Endothelial cell of umbilical vein (primary cell): ENCODE results near the gene KCNH8. TPM values are rescaled to one million over a fixed set of nuclear protein-coding genes. Genes with fewer than 3 reads are reported as not detected.

Source experiments
- BruUV-seq: library from RNA; stranded (reverse); fragments of 400-500 nt; replicated peaks from 2 replicates; lab custom pipeline; 2021; lab: Mats Ljungman, UMichigan
- CTCF ChIA-PET: fragments of 300-600, 350-600 bp; sonication (Branson Sonifier 250); formaldehyde crosslinking; loops from one replicate; lab custom pipeline; 2021; ENCODE audit warnings: antibody characterized with exemption, inconsistent platforms; lab: Charles Lee
- POLR2A ChIA-PET: fragments of 300-600, 350-600 bp; sonication (Branson Sonifier 250); formaldehyde crosslinking; loops from one replicate; lab custom pipeline; 2021; ENCODE audit warnings: antibody characterized with exemption, inconsistent platforms; lab: Charles Lee
- DNase-seq: peaks from one replicate; pipeline ENCODE4 v3.0.0-alpha.2; 2011; ENCODE audit warnings: low read depth, low spot score
- FAIRE-seq: peaks from 2 replicates; lab custom pipeline; 2011; peaks lifted over from hg19 to GRCh38; lab: Jason Lieb, UNC
- H2AFZ ChIP-seq: 2 replicates; pipeline ENCODE4 v1.6.0; 2012; ENCODE audit warnings: low read depth, low read length, control low read depth, inconsistent platforms
- H3K27ac ChIP-seq: 2 replicates; pipeline ENCODE4 v1.5.1; 2011; ENCODE audit warnings: low read depth, mild to moderate bottlenecking, control low read depth, low read length, moderate library complexity; ENCODE audit not compliant: insufficient read depth
- H3K27me3 ChIP-seq, 2 experiments: 2 replicates each; pipeline versions ENCODE4 v1.6.0 to v1.6.1; 2011; ENCODE audit warnings: low read length in 2 of 2, mixed read lengths in 1 of 2; ENCODE audit not compliant: control insufficient read depth in 2 of 2, insufficient read depth in 2 of 2
- H3K36me3 ChIP-seq, 2 experiments: 2 replicates in 1 of 2; 3 replicates in 1 of 2; pipeline ENCODE4 v1.5.1; 2011; ENCODE audit warnings: low read length in 2 of 2, mild to moderate bottlenecking in 1 of 2, moderate library complexity in 1 of 2; ENCODE audit not compliant: control insufficient read depth in 2 of 2, insufficient read depth in 2 of 2; ENCODE audit errors: extremely low read depth in 1 of 2
- H3K4me1 ChIP-seq: 3 replicates; pipeline ENCODE4 v1.5.1; 2011; ENCODE audit warnings: mild to moderate bottlenecking, low read length; ENCODE audit not compliant: control insufficient read depth, insufficient read depth; ENCODE audit errors: extremely low read depth
- H3K4me2 ChIP-seq: 2 replicates; pipeline ENCODE4 v1.6.1; 2011; ENCODE audit warnings: low read length, control low read depth, mixed read lengths; ENCODE audit not compliant: insufficient read depth
- H3K4me3 ChIP-seq, 3 experiments: fragments of 200-600 bp in 1 of 3; sonication (generic), shearing (Covaris generic) in 1 of 3; replicated peaks in 1 of 3; 2 replicates each; pipeline ENCODE4 v1.5.1; 2011 to 2016; ENCODE audit warnings: control low read depth in 3 of 3, low read length in 3 of 3, mild to moderate bottlenecking in 2 of 3, inconsistent platforms in 1 of 3, low read depth in 1 of 3, moderate library complexity in 1 of 3; ENCODE audit not compliant: insufficient read depth in 1 of 3
- H3K79me2 ChIP-seq: 2 replicates; pipeline ENCODE4 v1.6.0; 2012; ENCODE audit warnings: low read length, inconsistent platforms; ENCODE audit not compliant: control insufficient read depth, insufficient read depth
- H3K9ac ChIP-seq: replicated peaks from 2 replicates; pipeline ENCODE3; 2011; ENCODE audit warnings: low read length, control low read depth; ENCODE audit not compliant: insufficient read depth; ENCODE audit errors: extremely low read depth
- H3K9me1 ChIP-seq: replicated peaks from 3 replicates; pipeline ENCODE4 v1.6.0; 2011; ENCODE audit warnings: mild to moderate bottlenecking, low read length; ENCODE audit not compliant: control insufficient read depth, insufficient read depth; ENCODE audit errors: extremely low read depth
- H3K9me3 ChIP-seq: replicated peaks from 2 replicates; pipeline ENCODE4 v1.5.1; 2012; ENCODE audit warnings: low read length, inconsistent platforms; ENCODE audit not compliant: control insufficient read depth, insufficient read depth
- H4K20me1 ChIP-seq: replicated peaks from 2 replicates; pipeline ENCODE3; 2011; ENCODE audit warnings: mild to moderate bottlenecking, low read length; ENCODE audit not compliant: control insufficient read depth, insufficient read depth; ENCODE audit errors: extremely low read depth
- CTCF ChIP-seq, 2 donors: IDR thresholded peaks; 1 replicate in 1 of 2; 2 replicates in 1 of 2; pipeline ENCODE4 v1.5.1; 2011; ENCODE audit warnings: low read length in 2 of 2, mild to moderate bottlenecking in 2 of 2, moderate library complexity in 2 of 2, control low read depth in 1 of 2, inconsistent platforms in 1 of 2, low read depth in 1 of 2; ENCODE audit not compliant: insufficient read depth in 1 of 2; ENCODE audit errors: extremely low read depth in 1 of 2
- EZH2 ChIP-seq: IDR thresholded peaks from 2 replicates; pipeline ENCODE4 v1.6.1; 2012; ENCODE audit warnings: borderline replicate concordance, low read depth, mild to moderate bottlenecking, moderate library complexity, low read length, inconsistent platforms; ENCODE audit not compliant: severe bottlenecking
- FOS ChIP-seq: IDR thresholded peaks from 2 replicates; pipeline ENCODE4 v1.6.1; 2011; ENCODE audit warnings: mild to moderate bottlenecking, low read length, moderate library complexity, borderline replicate concordance; ENCODE audit not compliant: insufficient read depth
- GATA2 ChIP-seq: IDR thresholded peaks from 2 replicates; pipeline ENCODE4 v1.7.0; 2011; ENCODE audit warnings: low read depth, mild to moderate bottlenecking, moderate library complexity, mixed read lengths, low read length; ENCODE audit not compliant: insufficient read length, insufficient read depth
- JUN ChIP-seq: IDR thresholded peaks from 2 replicates; pipeline ENCODE4 v1.6.1; 2011; ENCODE audit warnings: borderline replicate concordance, low read depth; ENCODE audit not compliant: insufficient read length, insufficient read depth
- MAX ChIP-seq: IDR thresholded peaks from 2 replicates; pipeline ENCODE4 v1.6.1; 2011; ENCODE audit not compliant: insufficient read depth, insufficient read length
- MYC ChIP-seq: IDR thresholded peaks from one replicate; pipeline ENCODE4 v1.6.1; 2011; ENCODE audit warnings: mild to moderate bottlenecking, low read depth, low read length
- POLR2A ChIP-seq: IDR thresholded peaks from 2 replicates; pipeline ENCODE4 v1.6.1; 2012; ENCODE audit warnings: low read depth, mild to moderate bottlenecking, control low read depth, low read length
- POLR2AphosphoS5 ChIP-seq: IDR thresholded peaks from 2 replicates; pipeline ENCODE4 v1.6.1; 2012; ENCODE audit warnings: low read depth, mild to moderate bottlenecking, control low read depth, low read length, moderate library complexity; ENCODE audit not compliant: insufficient read depth
- dilution Hi-C: fragments of 300-500 bp; cut with MboI; formaldehyde crosslinking; loops from one replicate; pipeline ENCODE4 v1.15.0; 2019; ENCODE audit warnings: low sequenced_read_pairs; ENCODE audit not compliant: extremely low pct_ligation_motif_present
- intact Hi-C: fragments of 100-400 bp; cut with micrococcal nuclease; formaldehyde crosslinking; loops from one replicate; pipeline ENCODE4 v1.10.0; 2022
- polyA plus RNA-seq, 4 experiments: library from polyadenylated mRNA; depleted of rRNA in 3 of 4; stranded (reverse) in 3 of 4; unstranded in 1 of 4; fragments of >200 nt; gene quantifications; 2 replicates each; pipeline versions ENCODE4 v1.2.1 to v1.2.3, GENCODE V29; 2011 to 2012; ENCODE audit warnings: missing spikeins in 1 of 4
- total RNA-seq: library from RNA; stranded (reverse); gene quantifications from 2 replicates; pipeline ENCODE4 v1.2.3, GENCODE V29; 2021

The KCNH8 gene
- total and polyA plus RNA-seq, 2 donors (not counting 3 experiments of a cell fraction or from before 2014, with no cell fraction given), result not detected

GRCh38 chr3:19427422-19428149 is 279.3 kb downstream of the KCNH8 start:
- CTCF ChIA-PET, result no interaction called here

More at GRCh38 chr3:19427422-19428149, 279.3 kb downstream of the KCNH8 start:
- H3K4me2 ChIP-seq, result no peak overlapping the region
- no peaks in the 10 kb centered on the region for H3K27me3 ChIP-seq
- H2AFZ ChIP-seq, result no peak overlapping the region
- no TSS peak for BruUV-seq
- POLR2A ChIA-PET, result no interaction called here
- dilution Hi-C loops, result no loop called here
- no peaks in the 10 kb centered on the region for H4K20me1 ChIP-seq
- no peak overlapping the region for H3K27ac ChIP-seq
- intact Hi-C loops, result no loop called here
- no peaks in the 10 kb centered on the region for H3K9me1 ChIP-seq
- DNase-seq (no peak), FAIRE-seq (no peak)
- no peaks in the 10 kb centered on the region for H3K9me3 ChIP-seq
- TF ChIP-seq FOS (no peak), POLR2AphosphoS5 (no peak), CTCF (IDR thresholded peaks at IDR 0.05; ENCODE audit: extremely low read depth in 1 of 2, insufficient read depth in 1 of 2, low read depth in 1 of 2, low read length in 2 of 2) (no peak), MYC (no peak), POLR2A (no peak), JUN (no peak), MAX (no peak), GATA2 (no peak), EZH2 (no peak)
- H3K4me3 ChIP-seq, result no peak overlapping the region
- H3K4me1 ChIP-seq, result no peaks in the 10 kb centered on the region
- H3K36me3 ChIP-seq, result no peaks in the 10 kb centered on the region
- no peak overlapping the region for H3K9ac ChIP-seq
- no peaks in the 10 kb centered on the region for H3K79me2 ChIP-seq
